K562 (cell line): ENCODE measurements around the gene CLIC1. TPM values are rescaled to one million over a fixed set of nuclear protein-coding genes. Genes with fewer than 3 reads are reported as not detected.
A peak's percentile ranks its signal among the peaks of the same experiment; 100 is the strongest.

Experiments used
- EP400 ChIP-seq: fragments of 450-650 bp; IDR thresholded peaks from 2 replicates; pipeline ENCODE4 v1.6.1; 2017; ENCODE audit warnings: antibody characterized with exemption, mild to moderate bottlenecking, moderate library complexity
- FOXP1 ChIP-seq: sonication (generic); formaldehyde crosslinking; IDR thresholded peaks from 2 replicates; pipeline ENCODE4 v1.8.0; 2022; ENCODE audit warnings: mild to moderate bottlenecking, missing genetic modification reagents
- HNRNPLL ChIP-seq: fragments of 200-400 bp; formaldehyde crosslinking; IDR thresholded peaks from 2 replicates; pipeline ENCODE4 v1.6.1; 2017; ENCODE audit warnings: low read length, low read depth, mild to moderate bottlenecking; ENCODE audit not compliant: poor library complexity, severe bottlenecking
- NFE2L1 ChIP-seq: fragments of 450-650 bp; IDR thresholded peaks from 2 replicates; pipeline ENCODE4 v1.6.1; 2016; ENCODE audit warnings: missing genetic modification characterization, low read depth, mild to moderate bottlenecking, missing compliant biosample characterization, moderate library complexity, borderline replicate concordance
- REST ChIP-seq, 2 experiments: fragments of 450-650 bp; formaldehyde crosslinking in 1 of 2; IDR thresholded peaks; 2 replicates each; pipeline versions ENCODE4 v1.4.0 to v1.6.1; 2014 to 2020; ENCODE audit warnings: mild to moderate bottlenecking in 2 of 2, borderline replicate concordance in 1 of 2, low read depth in 1 of 2
- TEAD4 ChIP-seq, 2 experiments: sonication (generic) in 1 of 2; formaldehyde crosslinking in 1 of 2; IDR thresholded peaks; 2 replicates each; pipeline versions ENCODE4 v1.6.1 to v1.8.0; 2012 to 2022; ENCODE audit warnings: borderline replicate concordance in 1 of 2, inconsistent platforms in 1 of 2, low read length in 1 of 2, mild to moderate bottlenecking in 1 of 2, missing genetic modification reagents in 1 of 2
- ZNF511 ChIP-seq: sonication (generic); formaldehyde crosslinking; IDR thresholded peaks from 2 replicates; pipeline ENCODE4 v1.8.0; 2022; ENCODE audit warnings: mild to moderate bottlenecking, missing genetic modification reagents
- polyA plus RNA-seq, 8 experiments: library from polyadenylated mRNA; depleted of rRNA in 4 of 8; stranded (reverse) in 5 of 8; unstranded in 3 of 8; fragments of >200 nt; fragmentation: Nextera tagmentation in 2 of 8; fragmentation: Illumina TruSeq in 1 of 8; extraction: Ambion mirVana in 2 of 8; extraction: Trizol in 1 of 8; gene quantifications; 2 replicates each; pipeline versions ENCODE4 v1.2.1 to v1.2.3, GENCODE V29; 2011 to 2014; ENCODE audit warnings: inconsistent platforms in 1 of 8, missing spikeins in 1 of 8
- total RNA-seq, 7 experiments: library from RNA; depleted of rRNA in 6 of 7; stranded (reverse); fragments of >200 nt in 6 of 7; fragmentation: Illumina TruSeq in 2 of 7; extraction: Trizol in 2 of 7; gene quantifications; 2 replicates each; pipeline versions ENCODE4 v1.2.1 to v1.2.3, GENCODE V29; 2011 to 2021; ENCODE audit warnings: low replicate concordance in 1 of 7
- TF ChIP-seq, protein P1 (sequence below): sonication (generic); formaldehyde crosslinking; IDR thresholded peaks from 2 replicates; pipeline ENCODE4 v1.8.1; 2023; ENCODE audit warnings: missing genetic modification reagents, mild to moderate bottlenecking, borderline replicate concordance
- TF ChIP-seq, protein P2 (sequence below): fragments of 450-650 bp; IDR thresholded peaks from one replicate; pipeline ENCODE4 v1.6.1; 2018; ENCODE audit warnings: mild to moderate bottlenecking, moderate library complexity; ENCODE audit not compliant: partially characterized antibody

Gene CLIC1
- total and polyA plus RNA-seq, 9 of the 15 experiments (the other 6 are each of a cell fraction or from before 2014, with no cell fraction given), result 1,267 to 2,419 (median 1,808) TPM

GRCh38 chr6:31701666-31702404 lies 34.5 kb downstream of the CLIC1 start (continued):
- no peak for TF ChIP-seq REST (IDR thresholded peaks at IDR 0.05; ENCODE audit: borderline replicate concordance)
- no peak for TF ChIP-seq REST (CRISPR knock-in tag; IDR thresholded peaks at IDR 0.05; ENCODE audit: low read depth)
- TF ChIP-seq NFE2L1 (tag), result no peak
- no peak for TF ChIP-seq EP400
- TF ChIP-seq, protein P1, sequence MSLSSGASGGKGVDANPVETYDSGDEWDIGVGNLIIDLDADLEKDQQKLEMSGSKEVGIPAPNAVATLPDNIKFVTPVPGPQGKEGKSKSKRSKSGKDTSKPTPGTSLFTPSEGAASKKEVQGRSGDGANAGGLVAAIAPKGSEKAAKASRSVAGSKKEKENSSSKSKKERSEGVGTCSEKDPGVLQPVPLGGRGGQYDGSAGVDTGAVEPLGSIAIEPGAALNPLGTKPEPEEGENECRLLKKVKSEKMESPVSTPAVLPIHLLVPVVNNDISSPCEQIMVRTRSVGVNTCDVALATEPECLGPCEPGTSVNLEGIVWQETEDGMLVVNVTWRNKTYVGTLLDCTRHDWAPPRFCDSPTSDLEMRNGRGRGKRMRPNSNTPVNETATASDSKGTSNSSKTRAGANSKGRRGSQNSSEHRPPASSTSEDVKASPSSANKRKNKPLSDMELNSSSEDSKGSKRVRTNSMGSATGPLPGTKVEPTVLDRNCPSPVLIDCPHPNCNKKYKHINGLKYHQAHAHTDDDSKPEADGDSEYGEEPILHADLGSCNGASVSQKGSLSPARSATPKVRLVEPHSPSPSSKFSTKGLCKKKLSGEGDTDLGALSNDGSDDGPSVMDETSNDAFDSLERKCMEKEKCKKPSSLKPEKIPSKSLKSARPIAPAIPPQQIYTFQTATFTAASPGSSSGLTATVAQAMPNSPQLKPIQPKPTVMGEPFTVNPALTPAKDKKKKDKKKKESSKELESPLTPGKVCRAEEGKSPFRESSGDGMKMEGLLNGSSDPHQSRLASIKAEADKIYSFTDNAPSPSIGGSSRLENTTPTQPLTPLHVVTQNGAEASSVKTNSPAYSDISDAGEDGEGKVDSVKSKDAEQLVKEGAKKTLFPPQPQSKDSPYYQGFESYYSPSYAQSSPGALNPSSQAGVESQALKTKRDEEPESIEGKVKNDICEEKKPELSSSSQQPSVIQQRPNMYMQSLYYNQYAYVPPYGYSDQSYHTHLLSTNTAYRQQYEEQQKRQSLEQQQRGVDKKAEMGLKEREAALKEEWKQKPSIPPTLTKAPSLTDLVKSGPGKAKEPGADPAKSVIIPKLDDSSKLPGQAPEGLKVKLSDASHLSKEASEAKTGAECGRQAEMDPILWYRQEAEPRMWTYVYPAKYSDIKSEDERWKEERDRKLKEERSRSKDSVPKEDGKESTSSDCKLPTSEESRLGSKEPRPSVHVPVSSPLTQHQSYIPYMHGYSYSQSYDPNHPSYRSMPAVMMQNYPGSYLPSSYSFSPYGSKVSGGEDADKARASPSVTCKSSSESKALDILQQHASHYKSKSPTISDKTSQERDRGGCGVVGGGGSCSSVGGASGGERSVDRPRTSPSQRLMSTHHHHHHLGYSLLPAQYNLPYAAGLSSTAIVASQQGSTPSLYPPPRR, result no peak; the same call in 1 of the 2 replicates
- TF ChIP-seq FOXP1 (CRISPR knock-in tag), result peak; percentile 69; the same call in 1 of the 2 replicates
- TF ChIP-seq HNRNPLL, result no peak
- TF ChIP-seq, protein P2, sequence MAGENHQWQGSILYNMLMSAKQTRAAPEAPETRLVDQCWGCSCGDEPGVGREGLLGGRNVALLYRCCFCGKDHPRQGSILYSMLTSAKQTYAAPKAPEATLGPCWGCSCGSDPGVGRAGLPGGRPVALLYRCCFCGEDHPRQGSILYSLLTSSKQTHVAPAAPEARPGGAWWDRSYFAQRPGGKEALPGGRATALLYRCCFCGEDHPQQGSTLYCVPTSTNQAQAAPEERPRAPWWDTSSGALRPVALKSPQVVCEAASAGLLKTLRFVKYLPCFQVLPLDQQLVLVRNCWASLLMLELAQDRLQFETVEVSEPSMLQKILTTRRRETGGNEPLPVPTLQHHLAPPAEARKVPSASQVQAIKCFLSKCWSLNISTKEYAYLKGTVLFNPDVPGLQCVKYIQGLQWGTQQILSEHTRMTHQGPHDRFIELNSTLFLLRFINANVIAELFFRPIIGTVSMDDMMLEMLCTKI, result no peak
- no peak for TF ChIP-seq ZNF511 (CRISPR knock-in tag)
- TF ChIP-seq TEAD4 (IDR thresholded peaks at IDR 0.05; ENCODE audit: low read length), result no peak
- TF ChIP-seq TEAD4 (CRISPR knock-in tag; IDR thresholded peaks at IDR 0.05; ENCODE audit: borderline replicate concordance), result 0 out of 2 replicates have a peak, but pooled peaks have one; percentile 58
